ENCODE measurements around the gene EXOC1.
"Not testable (repeated sequence)": the region's sequence is repeated elsewhere in the genome, so short reads cannot be mapped to it uniquely, and the experiment has no call there.

The EXOC1 gene, protein sequence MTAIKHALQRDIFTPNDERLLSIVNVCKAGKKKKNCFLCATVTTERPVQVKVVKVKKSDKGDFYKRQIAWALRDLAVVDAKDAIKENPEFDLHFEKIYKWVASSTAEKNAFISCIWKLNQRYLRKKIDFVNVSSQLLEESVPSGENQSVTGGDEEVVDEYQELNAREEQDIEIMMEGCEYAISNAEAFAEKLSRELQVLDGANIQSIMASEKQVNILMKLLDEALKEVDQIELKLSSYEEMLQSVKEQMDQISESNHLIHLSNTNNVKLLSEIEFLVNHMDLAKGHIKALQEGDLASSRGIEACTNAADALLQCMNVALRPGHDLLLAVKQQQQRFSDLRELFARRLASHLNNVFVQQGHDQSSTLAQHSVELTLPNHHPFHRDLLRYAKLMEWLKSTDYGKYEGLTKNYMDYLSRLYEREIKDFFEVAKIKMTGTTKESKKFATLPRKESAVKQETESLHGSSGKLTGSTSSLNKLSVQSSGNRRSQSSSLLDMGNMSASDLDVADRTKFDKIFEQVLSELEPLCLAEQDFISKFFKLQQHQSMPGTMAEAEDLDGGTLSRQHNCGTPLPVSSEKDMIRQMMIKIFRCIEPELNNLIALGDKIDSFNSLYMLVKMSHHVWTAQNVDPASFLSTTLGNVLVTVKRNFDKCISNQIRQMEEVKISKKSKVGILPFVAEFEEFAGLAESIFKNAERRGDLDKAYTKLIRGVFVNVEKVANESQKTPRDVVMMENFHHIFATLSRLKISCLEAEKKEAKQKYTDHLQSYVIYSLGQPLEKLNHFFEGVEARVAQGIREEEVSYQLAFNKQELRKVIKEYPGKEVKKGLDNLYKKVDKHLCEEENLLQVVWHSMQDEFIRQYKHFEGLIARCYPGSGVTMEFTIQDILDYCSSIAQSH

GRCh38 chr4:55853484-55854046 is at the start of gene EXOC1:
TSS of gene EXOC1 (plus strand) at chr4:55853648. CDS start at chr4:55858324, 4,676 bp downstream.
- peak; percentile 98 for DNase-seq

GRCh38 chr4:55807556-55807955 is 45.9 kb upstream of the EXOC1 start:
- no peak for DNase-seq

DNA sequence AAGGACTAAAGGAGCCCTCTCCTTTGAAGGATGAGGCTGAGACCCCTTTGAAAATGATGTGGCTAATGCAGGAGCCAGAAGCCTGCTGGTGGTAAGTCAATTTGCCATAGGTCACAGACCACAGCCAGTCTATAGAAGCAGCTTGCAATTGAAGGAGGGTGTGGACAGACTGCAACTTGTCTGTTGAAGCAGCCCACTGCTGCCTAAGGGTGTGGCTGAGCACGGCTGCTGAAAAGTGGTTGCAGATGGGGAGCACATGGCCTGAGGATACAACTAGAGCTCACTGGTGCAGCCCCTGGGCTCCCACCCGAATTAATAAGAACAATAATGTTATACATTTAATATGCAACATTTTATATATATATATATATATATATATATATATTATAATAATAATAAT is 45.3 kb upstream of the EXOC1 start:
- DNase-seq, result no peak

DNA sequence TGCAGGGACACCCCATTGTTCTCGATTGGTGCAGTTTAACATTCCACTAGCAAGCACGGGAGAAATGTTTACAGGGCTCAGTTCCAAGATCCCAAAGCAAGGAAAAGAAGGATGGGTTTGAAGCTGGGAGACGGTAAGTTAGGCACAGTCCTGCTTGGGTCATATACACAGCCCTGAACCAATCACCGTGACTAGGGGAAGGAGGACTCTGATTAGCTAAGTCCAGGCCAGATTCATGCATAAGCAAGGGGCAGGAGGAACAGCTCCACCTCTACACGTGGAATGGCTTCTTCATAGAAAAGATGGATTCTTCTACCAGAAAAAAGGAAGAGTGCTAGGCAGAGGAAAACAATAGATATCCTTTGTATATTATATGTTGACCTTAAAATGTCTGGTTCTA is 44.8 kb upstream of the EXOC1 start:
- no peak for DNase-seq

DNA sequence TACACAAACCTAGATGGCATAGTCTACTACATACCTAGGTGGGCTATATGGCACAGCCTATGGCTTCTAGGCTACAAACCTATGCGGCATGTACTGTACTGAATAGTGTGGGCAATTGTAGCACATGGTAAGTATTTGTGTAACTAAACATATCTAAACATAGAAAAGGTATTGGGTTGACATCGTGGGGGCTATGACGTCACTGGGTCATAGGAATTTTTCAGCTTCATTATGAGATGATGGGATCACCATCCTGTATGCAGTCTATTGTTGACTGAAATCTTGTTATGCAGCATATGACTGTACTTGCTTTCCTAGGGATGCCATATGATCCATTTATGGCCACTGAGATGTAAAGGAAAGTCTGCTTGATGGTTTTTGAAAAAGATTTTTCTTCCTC is 35.8 kb upstream of the EXOC1 start:
- DNase-seq, result no peak

GRCh38 chr4:55819634-55820033 is 33.8 kb upstream of the EXOC1 start, which contains the start of gene EXOC1L:
TSS of gene EXOC1L (plus strand) at chr4:55819790. CDS start at chr4:55820027, 237 bp downstream.
- no peak for DNase-seq

DNA sequence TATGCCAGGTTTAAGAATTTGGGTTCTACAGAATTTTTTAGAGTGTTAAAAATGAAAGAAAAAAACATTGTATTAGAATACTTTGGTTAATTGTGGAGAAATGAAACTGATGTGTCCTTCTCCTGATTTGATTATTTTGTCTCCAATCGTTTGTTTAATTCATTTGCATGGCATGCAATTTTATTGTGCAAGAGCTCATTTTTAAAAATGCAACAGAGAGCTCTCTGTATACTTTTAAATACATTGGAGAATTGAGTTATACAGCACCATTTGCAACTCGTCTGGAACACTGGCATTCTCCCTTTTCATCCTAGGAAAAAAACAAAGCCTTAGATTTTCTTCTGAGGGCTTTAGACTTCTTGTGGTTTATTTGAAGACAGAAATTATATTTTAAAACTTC is 33.2 kb upstream of the EXOC1 start:
- no peak for DNase-seq

GRCh38 chr4:55822329-55822728 is 31.1 kb upstream of the EXOC1 start:
- no peak for DNase-seq

- DNase-seq, result no peak
Observed at GRCh38 chr4:55824865-55825264, 28.6 kb upstream of the EXOC1 start.

- no peak for DNase-seq
Observed at GRCh38 chr4:55826986-55827385, 26.5 kb upstream of the EXOC1 start.

DNA sequence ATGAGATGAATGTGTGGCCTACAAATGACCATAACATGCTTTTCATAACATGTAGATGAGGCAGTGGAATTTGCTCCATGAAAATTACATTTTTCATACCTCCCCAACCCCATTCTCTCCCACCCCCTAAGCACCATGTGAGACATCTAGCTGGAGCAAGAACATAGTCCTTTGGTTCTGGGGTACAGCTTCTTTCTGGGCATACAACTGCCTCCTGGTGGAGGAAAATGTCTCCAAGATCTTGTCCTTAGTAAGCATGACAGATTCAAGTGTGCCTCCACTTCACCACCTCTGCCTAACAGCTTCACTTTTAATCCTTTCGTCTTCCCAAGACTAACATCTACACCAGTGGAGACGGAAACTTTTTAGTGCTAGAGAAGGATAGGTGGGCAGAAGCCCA is 25.9 kb upstream of the EXOC1 start:
- no peak for DNase-seq

- no peak for DNase-seq
Observed at GRCh38 chr4:55830048-55830447, 23.4 kb upstream of the EXOC1 start.

- no peak for DNase-seq
Observed at GRCh38 chr4:55830716-55831115, 22.7 kb upstream of the EXOC1 start.

DNA sequence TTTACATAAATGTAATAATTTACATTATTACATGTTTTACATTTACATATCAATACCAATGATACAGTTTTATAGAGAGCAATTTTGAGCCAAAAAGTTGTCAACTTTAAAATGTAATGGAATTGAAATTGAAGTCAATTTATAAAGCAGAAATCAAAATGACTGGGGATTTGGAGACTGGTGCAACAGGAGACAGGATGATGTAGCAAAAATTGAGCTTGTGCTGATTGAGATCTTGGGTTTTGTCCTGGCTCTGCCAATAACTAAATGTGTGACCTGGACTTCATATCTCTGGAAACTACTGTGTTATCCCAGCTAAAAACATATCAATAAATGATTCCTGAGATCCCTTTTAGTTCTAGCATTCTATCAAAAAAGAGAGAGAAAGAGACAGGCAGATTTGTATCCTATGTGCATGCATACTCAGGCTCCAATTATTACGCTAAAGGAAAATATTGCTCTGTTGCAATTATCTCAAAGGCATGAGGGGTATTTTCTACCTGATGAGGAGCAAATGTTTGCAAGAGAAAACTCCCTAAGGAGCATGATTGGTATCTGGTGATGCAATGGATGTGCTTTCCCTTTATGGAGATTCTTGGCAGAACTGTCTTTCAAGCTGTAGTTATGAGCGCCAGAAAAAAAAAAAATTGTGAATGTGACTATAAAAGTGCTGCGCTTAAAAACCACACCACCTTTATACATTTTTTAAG is 19.2 kb upstream of the EXOC1 start:
- no peak for DNase-seq

DNA sequence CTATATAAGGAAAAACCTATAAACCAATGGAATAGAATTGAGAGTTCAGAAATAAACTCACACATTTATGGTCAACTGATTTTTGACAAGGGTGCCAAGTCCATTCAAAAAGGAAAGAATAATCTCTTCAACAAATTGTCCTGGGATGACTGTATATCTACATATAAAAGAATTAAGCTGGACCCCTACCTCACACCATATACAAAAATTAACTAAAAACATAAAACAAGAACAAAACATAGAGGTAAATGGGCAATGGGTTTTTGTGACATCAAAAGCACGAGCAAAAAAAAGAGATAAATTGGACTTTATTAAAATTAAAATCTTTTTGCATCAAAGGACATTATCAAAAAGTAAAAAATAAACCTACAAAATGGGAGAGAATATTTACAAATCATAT is 15.5 kb upstream of the EXOC1 start:
- DNase-seq, result no peak

DNA sequence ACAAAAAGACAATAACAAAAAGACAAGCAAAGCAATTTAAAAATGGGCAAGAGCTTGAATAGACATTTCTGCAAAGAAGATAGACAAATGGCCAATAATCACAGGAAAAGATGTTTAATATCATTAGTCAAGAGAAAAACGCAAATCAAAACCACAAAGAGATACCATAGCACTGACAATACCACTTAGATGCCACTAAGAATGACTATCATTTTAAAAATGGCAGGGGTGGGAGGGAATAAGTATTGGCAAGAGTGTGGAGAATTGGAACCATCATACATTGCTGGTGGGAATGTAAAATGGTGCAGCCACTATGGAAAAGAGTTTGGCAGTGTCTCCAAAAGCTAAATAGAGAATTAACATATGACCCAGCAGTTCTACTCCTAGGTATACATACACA is 15.1 kb upstream of the EXOC1 start:
- no peak for DNase-seq

DNA sequence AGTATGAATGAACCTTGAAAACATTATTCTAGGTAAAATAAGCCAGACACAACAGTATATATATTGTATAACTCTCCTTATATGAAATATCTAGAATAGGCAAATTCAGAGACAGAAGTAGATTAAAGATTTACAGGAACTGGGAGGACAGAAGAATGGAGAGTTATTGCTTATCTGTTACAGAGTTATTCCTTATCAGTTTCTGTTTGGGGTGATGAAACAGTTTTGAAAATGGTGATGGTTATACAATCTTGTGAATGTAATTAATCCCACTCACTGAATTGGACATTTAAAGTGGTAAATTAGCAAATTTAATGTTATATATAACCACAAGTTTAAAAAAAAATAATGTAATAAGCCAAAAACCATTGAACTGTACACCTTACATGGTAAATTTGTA is 14.5 kb upstream of the EXOC1 start:
- DNase-seq, result no peak

GRCh38 chr4:55840956-55841355 is 12.5 kb upstream of the EXOC1 start:
- no peak for DNase-seq

- DNase-seq, result not testable (repeated sequence)
Observed at GRCh38 chr4:55841373-55842239, 11.8 kb upstream of the EXOC1 start.

GRCh38 chr4:55842312-55842711 is 11.1 kb upstream of the EXOC1 start:
- DNase-seq, result not testable (repeated sequence)

- DNase-seq, result no peak
Observed at GRCh38 chr4:55849724-55850123, 3.7 kb upstream of the EXOC1 start.

- peak; percentile 12 for DNase-seq
Observed at GRCh38 chr4:55851885-55852284, 1.6 kb upstream of the EXOC1 start.
